T-helper 1 cell (primary cell): Measurements from ENCODE around the gene AGBL1.

ENCODE experiments used
- DNase-seq, 5 donors: peaks; one replicate each; pipeline ENCODE4 v3.0.0-alpha.2; 2012 to 2020

AGBL1 gene

DNA sequence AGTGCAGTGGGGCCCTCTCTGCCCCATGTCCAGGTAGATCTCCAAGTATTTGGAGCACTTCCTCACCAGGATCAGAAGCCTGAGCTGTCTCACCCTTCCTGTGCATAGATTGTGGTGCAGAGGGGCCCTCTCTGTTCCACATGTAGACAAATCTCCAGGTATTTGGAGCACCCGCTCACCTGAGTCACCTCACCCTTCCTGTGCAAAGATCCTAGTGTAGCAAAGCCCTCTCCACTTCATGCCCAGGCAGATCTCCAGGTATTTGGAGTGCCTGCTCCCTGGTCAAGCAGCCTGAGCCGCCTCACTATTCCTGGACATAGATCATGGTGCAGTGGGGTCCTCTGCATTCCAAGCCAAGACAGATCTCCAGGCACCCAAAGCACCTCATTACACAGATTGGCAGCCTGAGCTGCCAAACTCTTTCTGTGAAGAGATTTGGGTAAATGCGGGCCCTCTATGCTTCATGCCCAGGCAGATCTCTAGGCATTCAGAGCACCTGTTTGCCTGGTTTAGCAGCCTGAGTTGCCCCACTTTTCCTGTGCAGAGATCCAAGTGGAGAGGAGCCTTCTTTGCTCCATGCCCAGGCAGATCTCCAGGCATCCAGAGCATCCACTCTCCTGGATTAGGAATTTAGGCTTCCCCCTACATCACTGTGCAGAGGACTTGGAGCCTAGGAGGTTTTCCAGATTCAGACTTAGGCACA lies 249.8 kb downstream of the AGBL1 start:
- no peak for DNase-seq

- no peak for DNase-seq
Measured at GRCh38 chr15:86333819-86334218, 254.1 kb downstream of the AGBL1 start.

DNA sequence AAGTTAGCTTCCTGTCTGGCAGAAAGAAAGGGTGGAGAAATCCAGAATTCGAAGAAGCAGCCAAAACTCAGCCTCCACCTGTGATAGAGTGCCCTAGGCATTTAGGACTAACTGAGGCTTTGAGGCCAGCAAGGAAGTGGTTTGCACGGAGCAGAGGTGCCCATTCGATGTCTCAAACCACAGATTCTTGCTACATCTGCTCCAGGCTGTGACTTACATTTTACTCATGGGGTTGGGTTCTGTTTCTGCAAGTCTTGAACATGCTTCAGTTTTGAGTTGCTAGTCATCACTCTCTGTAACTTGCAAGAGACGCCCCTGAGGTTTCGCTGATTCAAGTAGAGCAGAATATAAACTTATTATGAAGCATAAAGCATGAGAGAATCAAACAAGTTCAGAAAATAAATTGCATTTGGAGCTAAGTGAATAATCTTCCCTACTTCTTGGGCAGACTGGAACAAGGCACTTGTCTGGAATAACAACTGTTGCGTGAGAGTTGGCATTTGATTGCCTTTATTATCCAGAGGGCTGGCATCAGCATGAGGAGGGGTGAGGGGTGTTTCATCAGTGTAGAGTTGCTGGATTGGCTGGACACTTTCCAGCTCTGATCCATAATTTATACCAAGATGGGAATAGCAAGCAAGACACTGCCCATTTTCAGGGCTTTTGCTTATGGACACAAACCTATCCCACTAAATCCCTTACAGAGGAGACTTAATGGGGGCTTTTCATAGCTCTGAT lies 256.5 kb downstream of the AGBL1 start:
- DNase-seq, result peak in 1 of 5 donors; percentile 1

DNA sequence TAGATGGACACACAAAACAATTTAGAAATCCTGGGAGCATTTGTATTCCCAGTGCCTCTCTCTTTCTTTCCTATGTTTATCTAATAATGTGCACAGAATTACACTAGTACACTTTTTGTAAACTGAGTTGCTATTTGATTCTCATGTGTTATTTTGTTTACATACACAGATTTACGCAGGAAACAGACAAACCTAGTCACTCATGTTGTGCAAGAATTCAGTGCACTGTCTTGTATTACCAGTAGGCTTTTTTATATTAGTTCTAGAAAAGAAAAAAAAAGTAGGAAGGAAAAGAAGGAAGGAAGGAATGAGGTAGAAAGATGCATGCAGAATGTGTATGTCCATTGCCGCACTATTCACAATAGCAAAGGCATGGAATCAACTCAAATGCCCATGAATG lies 257.4 kb downstream of the AGBL1 start:
- no peak for DNase-seq

DNA sequence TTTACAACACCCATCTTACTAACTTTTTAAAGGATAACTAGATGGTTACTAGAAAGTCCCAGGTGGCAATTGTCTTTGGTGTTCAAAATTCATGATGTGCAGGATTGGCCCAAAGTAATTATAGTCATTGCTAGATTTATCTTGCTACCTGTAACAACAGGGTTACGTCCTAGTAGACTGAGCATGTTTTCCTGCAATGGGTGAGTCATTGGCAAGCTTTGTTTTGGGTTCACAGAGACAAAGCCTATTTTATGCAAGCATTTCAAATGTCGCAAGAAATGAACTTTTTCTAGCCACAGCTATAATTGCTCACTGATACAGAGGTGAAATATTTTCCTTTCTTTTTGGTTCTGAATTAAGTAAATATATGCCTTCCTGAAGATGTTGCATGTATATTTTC lies 267.6 kb downstream of the AGBL1 start:
- DNase-seq, result no peak

GRCh38 chr15:86349565-86349964 lies 269.9 kb downstream of the AGBL1 start:
- DNase-seq, result no peak

GRCh38 chr15:86353213-86353612 lies 273.5 kb downstream of the AGBL1 start:
- DNase-seq, result no peak

- DNase-seq, result no peak
Measured at GRCh38 chr15:86355361-86355760, 275.7 kb downstream of the AGBL1 start.

DNA sequence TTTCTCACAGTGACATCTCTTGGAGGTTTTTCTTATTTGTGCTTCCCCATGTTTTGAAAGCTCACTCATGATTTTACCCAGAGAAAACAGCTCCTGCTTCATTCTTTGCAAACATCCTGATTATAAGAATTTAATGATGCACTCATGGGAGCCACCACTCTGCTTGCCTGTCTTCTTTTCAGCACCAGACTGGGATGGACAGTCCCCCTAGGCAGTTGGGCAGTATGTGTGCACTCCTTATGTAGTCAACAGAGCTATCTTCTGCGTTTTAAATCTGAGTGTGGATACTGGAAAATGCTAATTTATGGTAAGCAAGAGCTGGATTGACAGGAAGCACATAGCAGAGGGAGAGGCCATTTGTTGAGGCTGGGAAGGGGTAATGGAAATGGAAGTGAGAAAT lies 276.1 kb downstream of the AGBL1 start:
- DNase-seq, result no peak

GRCh38 chr15:86362555-86362954 lies 282.9 kb downstream of the AGBL1 start:
- no peak for DNase-seq

GRCh38 chr15:86373147-86373546 lies 293.5 kb downstream of the AGBL1 start:
- no peak for DNase-seq

DNA sequence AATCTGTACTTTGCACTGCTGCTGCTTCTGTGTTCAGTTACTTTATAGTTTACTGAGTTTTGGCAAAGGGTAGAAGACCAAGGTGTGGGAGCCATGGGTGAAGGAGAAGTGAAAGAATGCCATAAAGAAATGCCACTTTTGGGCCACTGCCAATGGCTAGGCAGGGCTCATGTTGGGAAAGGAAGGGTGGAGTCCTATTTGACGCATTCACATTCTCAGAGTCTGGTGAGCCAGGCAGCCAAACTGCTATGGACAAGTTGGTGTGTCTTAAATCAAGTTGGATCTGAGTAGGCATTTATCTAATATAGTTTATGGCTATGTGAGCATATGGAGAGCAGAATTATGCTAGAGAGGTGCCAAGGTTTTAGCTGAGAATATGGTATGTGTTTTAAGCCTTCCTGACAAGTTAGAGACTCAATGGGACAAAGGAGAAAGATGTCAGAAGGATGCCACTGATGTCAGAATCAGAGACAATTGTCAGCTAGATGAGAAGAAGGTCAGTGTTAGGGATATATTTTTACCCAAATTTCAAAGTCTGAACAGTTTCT lies 296.1 kb downstream of the AGBL1 start:
- no peak for DNase-seq

GRCh38 chr15:86377914-86378313 lies 298.2 kb downstream of the AGBL1 start:
- no peak for DNase-seq

GRCh38 chr15:86382341-86382740 lies 302.7 kb downstream of the AGBL1 start:
- no peak for DNase-seq

DNA sequence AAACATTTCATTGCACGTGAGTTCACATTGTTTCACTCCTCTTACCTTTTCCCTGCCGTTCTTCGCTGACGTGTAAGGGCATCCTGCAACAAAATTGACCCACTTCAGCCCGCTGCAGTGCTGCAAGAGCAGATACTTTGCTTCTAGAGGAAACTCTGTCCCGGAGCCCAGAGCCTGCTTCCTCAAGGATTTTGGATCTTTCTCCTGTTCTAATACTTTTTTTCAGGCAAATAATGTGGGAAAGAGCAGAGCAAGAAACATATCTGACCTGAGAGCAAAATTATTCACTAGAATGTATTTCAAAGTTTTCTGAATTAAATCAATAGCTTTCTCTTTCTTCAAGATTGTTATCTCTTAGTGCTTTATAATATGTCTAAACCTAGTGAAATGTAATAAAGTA lies 303.9 kb downstream of the AGBL1 start:
- no peak for DNase-seq

DNA sequence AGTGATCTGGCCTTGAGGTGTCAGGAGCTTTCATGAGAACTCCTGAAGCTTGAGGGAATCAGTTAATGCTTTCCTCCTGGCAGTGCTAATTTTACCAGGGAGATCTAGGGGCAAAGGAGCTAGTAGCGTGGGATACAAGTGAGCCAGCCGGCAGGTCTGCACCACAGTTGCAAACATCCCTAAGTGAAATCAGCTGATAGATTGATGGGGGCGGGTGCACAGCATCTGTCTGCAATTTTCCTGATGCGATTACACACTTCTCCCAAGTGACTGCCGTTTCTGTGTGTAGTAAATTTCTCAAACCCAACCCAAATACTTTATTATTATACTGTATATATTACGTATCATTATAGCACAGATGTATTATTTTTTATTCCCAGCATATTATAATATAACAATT lies 304.5 kb downstream of the AGBL1 start:
- DNase-seq, result no peak

- no peak for DNase-seq
Measured at GRCh38 chr15:86392296-86392695, 312.6 kb downstream of the AGBL1 start.

DNA sequence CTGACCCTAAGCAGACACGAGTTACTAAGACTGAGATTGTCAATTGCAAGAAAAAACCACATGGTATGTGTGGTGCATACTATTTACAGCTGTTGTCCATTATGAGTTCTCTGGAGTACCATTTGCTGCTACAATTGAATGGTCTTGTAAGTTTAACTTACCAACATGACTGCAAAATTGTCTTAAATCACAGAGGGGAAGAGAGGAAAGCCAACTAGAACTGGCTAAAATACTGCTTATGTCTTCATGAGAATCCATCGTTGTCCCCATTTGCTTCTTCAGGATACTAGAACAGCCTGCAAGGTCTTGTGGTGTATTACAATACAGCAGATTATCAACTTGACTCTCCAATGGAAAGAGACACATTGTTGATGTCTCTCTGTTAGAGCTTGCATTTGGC lies 313.2 kb downstream of the AGBL1 start:
- DNase-seq, result no peak

DNA sequence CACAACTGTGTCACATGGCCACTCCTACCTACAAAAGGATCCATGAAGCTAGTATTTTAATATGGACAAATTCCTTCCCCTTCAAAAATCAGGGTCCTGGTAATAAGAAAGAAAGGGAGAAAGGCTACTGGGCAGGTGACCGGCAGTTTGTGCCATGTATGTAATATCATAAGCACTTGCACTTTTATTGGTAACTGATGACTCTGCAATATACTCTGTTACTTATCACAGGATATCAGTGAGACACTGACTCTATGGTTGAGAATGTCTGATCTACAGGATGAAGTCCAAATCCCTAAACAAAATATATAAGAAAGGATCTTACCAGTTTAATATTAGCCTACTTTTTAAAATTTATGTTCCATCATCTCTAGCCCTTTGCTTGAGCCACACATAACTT lies 315.2 kb downstream of the AGBL1 start:
- no peak for DNase-seq

GRCh38 chr15:86399041-86399954 lies 319.6 kb downstream of the AGBL1 start:
- no peak for DNase-seq

GRCh38 chr15:86403221-86403620 lies 323.6 kb downstream of the AGBL1 start:
- DNase-seq, result no peak

DNA sequence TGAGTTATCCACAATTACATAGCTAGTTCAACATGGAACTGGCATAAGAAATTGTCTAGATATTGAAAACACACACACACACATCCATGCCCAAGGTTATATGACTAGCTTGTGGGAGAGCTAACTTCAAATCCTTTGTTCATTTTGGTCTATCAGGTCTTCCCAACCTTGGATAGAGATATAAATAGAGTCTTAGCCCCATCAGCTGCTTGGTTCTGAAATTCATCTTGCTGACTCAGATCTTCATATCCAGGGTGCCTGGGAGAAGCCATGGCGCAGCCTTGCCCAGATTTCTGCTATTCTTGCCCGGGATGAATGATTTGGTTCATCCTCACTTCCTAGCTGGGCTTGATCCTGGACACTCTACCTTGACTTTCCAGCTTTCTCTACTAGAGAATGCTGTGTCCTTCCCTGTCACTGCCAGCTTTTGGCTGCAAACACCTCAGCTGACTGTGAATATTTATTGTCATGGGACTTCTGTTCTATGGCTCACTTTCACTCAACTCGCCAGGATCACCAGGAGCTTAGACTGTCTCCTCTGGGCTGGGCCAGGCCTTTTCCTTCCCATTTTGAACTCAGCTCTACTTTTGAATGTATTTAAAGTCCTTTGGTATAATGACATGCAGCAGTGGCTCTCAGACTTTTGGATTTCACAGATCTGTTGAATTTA lies 324.4 kb downstream of the AGBL1 start:
- DNase-seq, result no peak

DNA sequence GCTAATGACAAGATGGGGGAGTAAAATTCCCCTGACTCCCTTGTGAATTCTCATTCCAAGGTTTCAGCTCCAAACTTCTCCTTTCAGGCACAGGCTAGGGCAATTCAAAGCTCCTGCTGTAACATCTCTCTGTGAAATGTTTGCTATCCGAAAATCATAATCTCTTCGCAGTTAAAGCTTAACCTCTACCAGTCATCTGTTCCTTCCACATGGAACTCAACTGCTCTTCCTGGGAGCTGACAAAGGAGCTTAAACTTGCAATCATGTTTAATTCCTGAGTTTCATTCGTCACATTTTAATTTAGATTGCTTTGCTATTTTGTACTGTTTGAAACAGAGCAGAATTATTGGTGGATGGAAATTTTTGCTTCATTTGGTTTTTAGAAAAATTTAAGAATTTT lies 328.6 kb downstream of the AGBL1 start:
- DNase-seq, result no peak
